Neural cell (in vitro differentiated cells): ENCODE results near the gene GRM3. TPM values are rescaled to one million over a fixed set of nuclear protein-coding genes. Genes with fewer than 3 reads are reported as not detected.

Experiments
- H2AFZ ChIP-seq: fragments of 200-600, 300-800 bp; sonication (generic), shearing (Covaris generic); 2 replicates; pipeline ENCODE4 v1.6.0; 2014; ENCODE audit warnings: low read depth, mild to moderate bottlenecking, antibody characterized with exemption, low read length, moderate library complexity
- H3F3A ChIP-seq: fragments of 200-600 bp; shearing (Covaris generic); 2 replicates; pipeline ENCODE4 v1.6.1; 2016; ENCODE audit warnings: mild to moderate bottlenecking, moderate library complexity, mixed read lengths, antibody characterized with exemption, low read length; ENCODE audit not compliant: insufficient read depth, poor library complexity, severe bottlenecking
- H3K27ac ChIP-seq: fragments of 200-600, 300-800 bp; sonication (generic), shearing (Covaris generic); 2 replicates; pipeline ENCODE4 v1.5.1; 2014; ENCODE audit warnings: mild to moderate bottlenecking, low read length, moderate library complexity
- H3K27me3 ChIP-seq: fragments of 300-800, 200-600 bp; sonication (generic), shearing (Covaris generic); 2 replicates; pipeline ENCODE4 v1.6.0; 2014; ENCODE audit warnings: mild to moderate bottlenecking, low read depth, low read length, moderate library complexity; ENCODE audit not compliant: insufficient read depth
- H3K36me3 ChIP-seq: fragments of 300-800, 200-600 bp; sonication (generic), shearing (Covaris generic); 2 replicates; pipeline ENCODE4 v1.5.1; 2014; ENCODE audit warnings: mild to moderate bottlenecking, antibody characterized with exemption, low read length, moderate library complexity; ENCODE audit not compliant: insufficient read depth
- H3K4me2 ChIP-seq: fragments of 300-800, 200-600 bp; sonication (generic), shearing (Covaris generic); 2 replicates; pipeline ENCODE4 v1.6.0; 2014; ENCODE audit warnings: mild to moderate bottlenecking, low read length
- H3K4me3 ChIP-seq: fragments of 300-800, 200-600 bp; sonication (generic), shearing (Covaris generic); 2 replicates; pipeline ENCODE4 v1.5.1; 2014; ENCODE audit warnings: mild to moderate bottlenecking, low read length, moderate library complexity
- H3K79me2 ChIP-seq: fragments of 200-600 bp; shearing (Covaris generic); replicated peaks from 2 replicates; pipeline ENCODE4 v1.6.0; 2014; ENCODE audit warnings: mild to moderate bottlenecking, low read length, moderate library complexity; ENCODE audit not compliant: insufficient read depth
- H3K9ac ChIP-seq: fragments of 300-800, 200-600 bp; sonication (generic), shearing (Covaris generic); 2 replicates; pipeline ENCODE4 v1.6.1; 2016; ENCODE audit warnings: mild to moderate bottlenecking, low read length, mixed read lengths
- H3K9me2 ChIP-seq: fragments of 200-600 bp; shearing (Covaris generic); 2 replicates; pipeline ENCODE4 v1.6.1; 2016; ENCODE audit warnings: mild to moderate bottlenecking, low read length, mixed read lengths; ENCODE audit not compliant: insufficient read depth
- H3K9me3 ChIP-seq: fragments of 200-600, 300-800 bp; sonication (generic), shearing (Covaris generic); 2 replicates; pipeline ENCODE4 v1.6.1; 2016; ENCODE audit warnings: mild to moderate bottlenecking, mixed run types, low read length, moderate library complexity, mixed read lengths
- H4K20me1 ChIP-seq: fragments of 200-600 bp; shearing (Covaris generic); 2 replicates; pipeline ENCODE4 v1.6.1; 2016; ENCODE audit warnings: mild to moderate bottlenecking, mixed run types; ENCODE audit not compliant: insufficient read depth
- EZH2 ChIP-seq: fragments of 200-600, 300-800 bp; shearing (Covaris generic), sonication (generic); IDR thresholded peaks from 2 replicates; pipeline ENCODE4 v1.6.1; 2014; ENCODE audit warnings: antibody characterized with exemption, low read length, borderline replicate concordance, mild to moderate bottlenecking; ENCODE audit not compliant: insufficient read depth, poor library complexity, severe bottlenecking
- MXI1 ChIP-seq: fragments of 450-650 bp; conservative IDR thresholded peaks from 2 replicates; pipeline ENCODE4 v1.6.1; 2014; ENCODE audit warnings: antibody characterized with exemption, mild to moderate bottlenecking; ENCODE audit not compliant: poor library complexity, severe bottlenecking
- POLR2AphosphoS5 ChIP-seq: IDR thresholded peaks from 2 replicates; pipeline ENCODE4 v1.6.1; 2012
- RAD21 ChIP-seq: fragments of 450-650 bp; conservative IDR thresholded peaks from 2 replicates; pipeline ENCODE4 v1.6.1; 2014; ENCODE audit warnings: antibody characterized with exemption, mild to moderate bottlenecking, moderate library complexity
- SMC3 ChIP-seq: fragments of 450-650 bp; conservative IDR thresholded peaks from 2 replicates; pipeline ENCODE4 v1.6.1; 2014; ENCODE audit warnings: antibody characterized with exemption, mild to moderate bottlenecking, moderate library complexity; ENCODE audit not compliant: poor library complexity
- TAF1 ChIP-seq: IDR thresholded peaks from 2 replicates; pipeline ENCODE4 v1.6.1; 2012; ENCODE audit warnings: low read depth
- polyA plus RNA-seq: library from polyadenylated mRNA; depleted of rRNA; stranded (reverse); fragments of >200 nt; gene quantifications from 2 replicates; pipeline ENCODE4 v1.2.3, GENCODE V29; 2014
- TF ChIP-seq, protein P1 (sequence below): IDR thresholded peaks from 2 replicates; pipeline ENCODE4 v1.6.1; 2012; ENCODE audit warnings: borderline replicate concordance
- TF ChIP-seq, protein P2 (sequence below): fragments of 450-650 bp; IDR thresholded peaks from 2 replicates; pipeline ENCODE4 v1.5.1; 2014; ENCODE audit warnings: antibody characterized with exemption, mild to moderate bottlenecking, moderate library complexity; ENCODE audit not compliant: poor library complexity, severe bottlenecking

GRM3 gene
- polyA plus RNA-seq, 1 donor from 2014 or later: 15.9 TPM

DNA sequence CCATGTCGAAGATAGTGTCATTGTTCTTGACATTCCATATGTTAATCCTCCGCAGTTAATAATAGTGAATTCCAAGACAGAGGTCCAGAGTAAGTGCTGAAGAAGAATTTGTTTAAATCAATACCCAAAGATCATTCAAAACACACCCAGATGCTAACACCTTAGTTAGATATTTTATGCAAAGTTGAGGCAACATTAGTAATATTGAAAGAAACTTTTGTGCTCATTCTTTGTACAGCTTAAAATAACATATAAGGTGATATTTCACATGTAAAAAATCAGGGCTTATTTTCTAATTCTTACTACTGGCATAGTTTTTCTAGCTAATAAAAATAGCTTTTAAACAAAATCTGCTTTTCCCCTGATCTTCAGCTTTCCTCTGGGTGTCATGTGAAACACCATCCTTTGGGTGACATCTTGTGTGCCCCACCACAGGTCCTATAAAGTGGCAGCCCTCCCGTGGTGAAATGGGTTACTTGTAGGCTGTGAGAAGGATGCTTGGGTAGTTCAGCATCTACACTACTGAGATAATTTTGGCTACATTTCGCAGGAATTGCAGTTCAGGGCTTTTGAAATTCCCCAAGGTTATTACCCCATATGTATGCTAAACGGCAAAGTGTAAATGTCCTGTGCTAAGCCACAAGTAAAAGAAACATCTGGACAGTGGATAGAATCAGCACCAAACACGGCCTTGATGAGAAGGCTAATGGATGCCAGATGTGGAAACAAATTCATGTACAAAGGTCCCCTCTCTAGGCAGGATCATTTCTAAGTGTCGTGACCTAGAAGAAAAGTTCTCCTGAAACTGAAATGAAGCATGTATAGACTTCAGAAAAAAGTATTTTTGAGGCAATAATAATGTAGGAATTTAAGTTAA, 105.4 kb downstream of the GRM3 start:
- H3F3A ChIP-seq: no peaks in the 10 kb centered on the region
- no peak overlapping the region for H2AFZ ChIP-seq
- H3K27ac ChIP-seq: no peak overlapping the region

DNA sequence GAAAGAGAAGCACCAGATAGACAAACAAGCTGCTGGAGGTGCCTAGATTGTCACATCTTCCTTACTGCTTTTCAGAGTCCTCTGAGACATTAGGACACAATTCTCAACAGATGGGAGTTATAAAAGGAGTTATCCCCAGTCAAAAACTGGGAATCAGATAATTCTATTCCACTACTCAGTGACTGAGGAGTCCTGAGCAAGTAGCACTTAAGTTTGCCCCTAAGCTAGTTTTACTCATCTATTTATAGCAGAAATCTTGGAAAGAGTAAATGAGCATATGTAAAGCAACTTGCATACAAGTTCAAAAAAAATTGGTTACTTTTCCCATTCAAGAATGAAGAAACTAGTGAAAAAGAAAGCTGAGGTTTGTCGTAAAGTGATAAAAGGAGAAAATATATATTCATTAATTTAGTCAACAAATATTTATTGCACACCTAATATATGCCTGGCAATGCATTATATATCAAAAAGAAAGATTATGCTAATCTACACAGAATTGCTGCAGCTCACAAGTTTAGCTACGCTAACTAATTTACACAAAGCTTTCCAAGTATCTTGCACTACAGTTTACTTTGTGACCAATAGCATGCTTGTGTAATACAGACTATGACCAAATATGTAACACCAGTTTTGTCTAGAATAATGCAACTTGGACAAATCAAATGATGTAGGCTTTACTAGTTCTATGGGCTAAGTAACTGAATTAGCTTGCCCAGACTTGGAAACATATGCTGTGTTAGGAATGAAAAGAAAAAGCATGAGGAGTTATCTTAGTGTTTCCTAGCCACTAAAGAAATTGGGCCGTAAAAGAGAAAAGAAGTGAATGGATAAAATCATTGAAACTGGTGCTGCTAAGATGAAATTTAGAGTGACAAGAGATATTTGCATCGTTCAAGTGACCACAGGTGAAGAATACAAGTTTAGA, 106.3 kb downstream of the GRM3 start:
- H3K4me3 ChIP-seq: no peak overlapping the region

More for the DNA sequence above, 105.4 kb downstream of the GRM3 start:
- Histone ChIP-seq H4K20me1 (no peaks in the 10 kb centered on the region), H3K9me3 (no peaks in the 10 kb centered on the region), H3K4me3 (no peak overlapping the region), H3K9ac (no peak overlapping the region), H3K27me3 (no peaks in the 10 kb centered on the region), H3K79me2 (no peaks in the 10 kb centered on the region), H3K36me3 (no peaks in the 10 kb centered on the region), H3K4me2 (no peak overlapping the region), H3K9me2 (no peaks in the 10 kb centered on the region)
- TF ChIP-seq SMC3 (no peak), RAD21 (no peak), POLR2AphosphoS5 (no peak), TAF1 (no peak)
- TF ChIP-seq, protein P1, sequence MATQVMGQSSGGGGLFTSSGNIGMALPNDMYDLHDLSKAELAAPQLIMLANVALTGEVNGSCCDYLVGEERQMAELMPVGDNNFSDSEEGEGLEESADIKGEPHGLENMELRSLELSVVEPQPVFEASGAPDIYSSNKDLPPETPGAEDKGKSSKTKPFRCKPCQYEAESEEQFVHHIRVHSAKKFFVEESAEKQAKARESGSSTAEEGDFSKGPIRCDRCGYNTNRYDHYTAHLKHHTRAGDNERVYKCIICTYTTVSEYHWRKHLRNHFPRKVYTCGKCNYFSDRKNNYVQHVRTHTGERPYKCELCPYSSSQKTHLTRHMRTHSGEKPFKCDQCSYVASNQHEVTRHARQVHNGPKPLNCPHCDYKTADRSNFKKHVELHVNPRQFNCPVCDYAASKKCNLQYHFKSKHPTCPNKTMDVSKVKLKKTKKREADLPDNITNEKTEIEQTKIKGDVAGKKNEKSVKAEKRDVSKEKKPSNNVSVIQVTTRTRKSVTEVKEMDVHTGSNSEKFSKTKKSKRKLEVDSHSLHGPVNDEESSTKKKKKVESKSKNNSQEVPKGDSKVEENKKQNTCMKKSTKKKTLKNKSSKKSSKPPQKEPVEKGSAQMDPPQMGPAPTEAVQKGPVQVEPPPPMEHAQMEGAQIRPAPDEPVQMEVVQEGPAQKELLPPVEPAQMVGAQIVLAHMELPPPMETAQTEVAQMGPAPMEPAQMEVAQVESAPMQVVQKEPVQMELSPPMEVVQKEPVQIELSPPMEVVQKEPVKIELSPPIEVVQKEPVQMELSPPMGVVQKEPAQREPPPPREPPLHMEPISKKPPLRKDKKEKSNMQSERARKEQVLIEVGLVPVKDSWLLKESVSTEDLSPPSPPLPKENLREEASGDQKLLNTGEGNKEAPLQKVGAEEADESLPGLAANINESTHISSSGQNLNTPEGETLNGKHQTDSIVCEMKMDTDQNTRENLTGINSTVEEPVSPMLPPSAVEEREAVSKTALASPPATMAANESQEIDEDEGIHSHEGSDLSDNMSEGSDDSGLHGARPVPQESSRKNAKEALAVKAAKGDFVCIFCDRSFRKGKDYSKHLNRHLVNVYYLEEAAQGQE: no peak
- TF ChIP-seq, protein P2, sequence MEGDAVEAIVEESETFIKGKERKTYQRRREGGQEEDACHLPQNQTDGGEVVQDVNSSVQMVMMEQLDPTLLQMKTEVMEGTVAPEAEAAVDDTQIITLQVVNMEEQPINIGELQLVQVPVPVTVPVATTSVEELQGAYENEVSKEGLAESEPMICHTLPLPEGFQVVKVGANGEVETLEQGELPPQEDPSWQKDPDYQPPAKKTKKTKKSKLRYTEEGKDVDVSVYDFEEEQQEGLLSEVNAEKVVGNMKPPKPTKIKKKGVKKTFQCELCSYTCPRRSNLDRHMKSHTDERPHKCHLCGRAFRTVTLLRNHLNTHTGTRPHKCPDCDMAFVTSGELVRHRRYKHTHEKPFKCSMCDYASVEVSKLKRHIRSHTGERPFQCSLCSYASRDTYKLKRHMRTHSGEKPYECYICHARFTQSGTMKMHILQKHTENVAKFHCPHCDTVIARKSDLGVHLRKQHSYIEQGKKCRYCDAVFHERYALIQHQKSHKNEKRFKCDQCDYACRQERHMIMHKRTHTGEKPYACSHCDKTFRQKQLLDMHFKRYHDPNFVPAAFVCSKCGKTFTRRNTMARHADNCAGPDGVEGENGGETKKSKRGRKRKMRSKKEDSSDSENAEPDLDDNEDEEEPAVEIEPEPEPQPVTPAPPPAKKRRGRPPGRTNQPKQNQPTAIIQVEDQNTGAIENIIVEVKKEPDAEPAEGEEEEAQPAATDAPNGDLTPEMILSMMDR: no peak

More for the DNA sequence above, 106.3 kb downstream of the GRM3 start:
- Histone ChIP-seq H3K9me3 (no peaks in the 10 kb centered on the region), H3K27ac (no peak overlapping the region), H3K9ac (no peak overlapping the region), H3K4me2 (no peak overlapping the region), H4K20me1 (no peaks in the 10 kb centered on the region), H2AFZ (no peak overlapping the region), H3K9me2 (no peaks in the 10 kb centered on the region), H3F3A (no peaks in the 10 kb centered on the region), H3K79me2 (no peaks in the 10 kb centered on the region), H3K36me3 (no peaks in the 10 kb centered on the region), H3K27me3 (no peaks in the 10 kb centered on the region)
- TF ChIP-seq MXI1 (no peak), EZH2 (no peak), RAD21 (no peak), POLR2AphosphoS5 (no peak)
- TF ChIP-seq, protein P2: no peak
- TF ChIP-seq, protein P1: no peak
